Neural cell (in vitro differentiated cells): ENCODE data around the gene LMCD1. TPM values are rescaled to one million over a fixed set of nuclear protein-coding genes. Genes with fewer than 3 reads are reported as not detected.

ENCODE experiments used
- H2AFZ ChIP-seq: fragments of 200-600, 300-800 bp; sonication (generic), shearing (Covaris generic); 2 replicates; pipeline ENCODE4 v1.6.0; 2014; ENCODE audit warnings: low read depth, mild to moderate bottlenecking, antibody characterized with exemption, low read length, moderate library complexity
- H3F3A ChIP-seq: fragments of 200-600 bp; shearing (Covaris generic); 2 replicates; pipeline ENCODE4 v1.6.1; 2016; ENCODE audit warnings: mild to moderate bottlenecking, moderate library complexity, mixed read lengths, antibody characterized with exemption, low read length; ENCODE audit not compliant: insufficient read depth, poor library complexity, severe bottlenecking
- H3K27ac ChIP-seq: fragments of 200-600, 300-800 bp; sonication (generic), shearing (Covaris generic); 2 replicates; pipeline ENCODE4 v1.5.1; 2014; ENCODE audit warnings: mild to moderate bottlenecking, low read length, moderate library complexity
- H3K27me3 ChIP-seq: fragments of 300-800, 200-600 bp; sonication (generic), shearing (Covaris generic); 2 replicates; pipeline ENCODE4 v1.6.0; 2014; ENCODE audit warnings: mild to moderate bottlenecking, low read depth, low read length, moderate library complexity; ENCODE audit not compliant: insufficient read depth
- H3K36me3 ChIP-seq: fragments of 300-800, 200-600 bp; sonication (generic), shearing (Covaris generic); 2 replicates; pipeline ENCODE4 v1.5.1; 2014; ENCODE audit warnings: mild to moderate bottlenecking, antibody characterized with exemption, low read length, moderate library complexity; ENCODE audit not compliant: insufficient read depth
- H3K4me2 ChIP-seq: fragments of 300-800, 200-600 bp; sonication (generic), shearing (Covaris generic); 2 replicates; pipeline ENCODE4 v1.6.0; 2014; ENCODE audit warnings: mild to moderate bottlenecking, low read length
- H3K4me3 ChIP-seq: fragments of 300-800, 200-600 bp; sonication (generic), shearing (Covaris generic); 2 replicates; pipeline ENCODE4 v1.5.1; 2014; ENCODE audit warnings: mild to moderate bottlenecking, low read length, moderate library complexity
- H3K79me2 ChIP-seq: fragments of 200-600 bp; shearing (Covaris generic); replicated peaks from 2 replicates; pipeline ENCODE4 v1.6.0; 2014; ENCODE audit warnings: mild to moderate bottlenecking, low read length, moderate library complexity; ENCODE audit not compliant: insufficient read depth
- H3K9ac ChIP-seq: fragments of 300-800, 200-600 bp; sonication (generic), shearing (Covaris generic); 2 replicates; pipeline ENCODE4 v1.6.1; 2016; ENCODE audit warnings: mild to moderate bottlenecking, low read length, mixed read lengths
- H3K9me2 ChIP-seq: fragments of 200-600 bp; shearing (Covaris generic); 2 replicates; pipeline ENCODE4 v1.6.1; 2016; ENCODE audit warnings: mild to moderate bottlenecking, low read length, mixed read lengths; ENCODE audit not compliant: insufficient read depth
- H3K9me3 ChIP-seq: fragments of 200-600, 300-800 bp; sonication (generic), shearing (Covaris generic); 2 replicates; pipeline ENCODE4 v1.6.1; 2016; ENCODE audit warnings: mild to moderate bottlenecking, mixed run types, low read length, moderate library complexity, mixed read lengths
- H4K20me1 ChIP-seq: fragments of 200-600 bp; shearing (Covaris generic); 2 replicates; pipeline ENCODE4 v1.6.1; 2016; ENCODE audit warnings: mild to moderate bottlenecking, mixed run types; ENCODE audit not compliant: insufficient read depth
- EP300 ChIP-seq: fragments of 450-650 bp; conservative IDR thresholded peaks from 2 replicates; pipeline ENCODE4 v1.6.1; 2014; ENCODE audit warnings: antibody characterized with exemption, mild to moderate bottlenecking, moderate library complexity; ENCODE audit not compliant: poor library complexity, severe bottlenecking
- EZH2 ChIP-seq: fragments of 200-600, 300-800 bp; shearing (Covaris generic), sonication (generic); IDR thresholded peaks from 2 replicates; pipeline ENCODE4 v1.6.1; 2014; ENCODE audit warnings: antibody characterized with exemption, low read length, borderline replicate concordance, mild to moderate bottlenecking; ENCODE audit not compliant: insufficient read depth, poor library complexity, severe bottlenecking
- MXI1 ChIP-seq: fragments of 450-650 bp; conservative IDR thresholded peaks from 2 replicates; pipeline ENCODE4 v1.6.1; 2014; ENCODE audit warnings: antibody characterized with exemption, mild to moderate bottlenecking; ENCODE audit not compliant: poor library complexity, severe bottlenecking
- POLR2AphosphoS5 ChIP-seq: IDR thresholded peaks from 2 replicates; pipeline ENCODE4 v1.6.1; 2012
- RAD21 ChIP-seq: fragments of 450-650 bp; conservative IDR thresholded peaks from 2 replicates; pipeline ENCODE4 v1.6.1; 2014; ENCODE audit warnings: antibody characterized with exemption, mild to moderate bottlenecking, moderate library complexity
- SMC3 ChIP-seq: fragments of 450-650 bp; conservative IDR thresholded peaks from 2 replicates; pipeline ENCODE4 v1.6.1; 2014; ENCODE audit warnings: antibody characterized with exemption, mild to moderate bottlenecking, moderate library complexity; ENCODE audit not compliant: poor library complexity
- TAF1 ChIP-seq: IDR thresholded peaks from 2 replicates; pipeline ENCODE4 v1.6.1; 2012; ENCODE audit warnings: low read depth
- polyA plus RNA-seq: library from polyadenylated mRNA; depleted of rRNA; stranded (reverse); fragments of >200 nt; gene quantifications from 2 replicates; pipeline ENCODE4 v1.2.3, GENCODE V29; 2014
- TF ChIP-seq, protein P1 (sequence below): fragments of 450-650 bp; IDR thresholded peaks from 2 replicates; pipeline ENCODE4 v1.5.1; 2014; ENCODE audit warnings: antibody characterized with exemption, mild to moderate bottlenecking, moderate library complexity; ENCODE audit not compliant: poor library complexity, severe bottlenecking
- TF ChIP-seq, protein P2 (sequence below): IDR thresholded peaks from 2 replicates; pipeline ENCODE4 v1.6.1; 2012; ENCODE audit warnings: borderline replicate concordance

Gene LMCD1
- polyA plus RNA-seq, 1 donor from 2014 or later, result 3.5 TPM

DNA sequence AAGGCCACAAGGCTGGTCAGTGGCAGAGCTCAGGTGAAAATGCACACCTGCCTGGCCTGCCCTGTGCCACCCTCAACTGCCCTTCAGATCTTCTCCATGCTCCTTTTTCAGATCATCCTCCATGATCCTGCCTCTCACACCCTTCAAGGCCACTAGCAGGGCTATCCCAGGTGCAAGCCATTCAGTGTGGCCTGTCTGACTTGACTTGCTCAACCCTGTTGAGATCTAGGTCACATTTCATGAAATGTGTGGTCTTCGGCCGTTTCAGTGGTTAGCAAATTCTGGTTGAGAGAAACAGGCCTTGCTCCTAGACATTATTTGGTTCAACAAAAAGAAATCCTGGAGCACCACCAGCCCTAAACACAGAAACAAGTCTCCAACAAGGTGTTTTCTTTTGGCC, 26.6 kb upstream of the LMCD1 start:
- H3K27ac ChIP-seq, result no peak overlapping the region
- H4K20me1 ChIP-seq, result no peaks in the 10 kb centered on the region
- no peak overlapping the region for H2AFZ ChIP-seq
- no peak overlapping the region for H3K4me3 ChIP-seq
- H3K36me3 ChIP-seq, result no peaks in the 10 kb centered on the region
- no peaks in the 10 kb centered on the region for H3K79me2 ChIP-seq
- H3K9me2 ChIP-seq, result no peaks in the 10 kb centered on the region
- H3K9ac ChIP-seq, result no peak overlapping the region
- H3F3A ChIP-seq, result no peaks in the 10 kb centered on the region
- no peak overlapping the region for H3K4me2 ChIP-seq
- H3K9me3 ChIP-seq, result no peaks in the 10 kb centered on the region
- H3K27me3 ChIP-seq, result no peaks in the 10 kb centered on the region
- TF ChIP-seq, protein P1, sequence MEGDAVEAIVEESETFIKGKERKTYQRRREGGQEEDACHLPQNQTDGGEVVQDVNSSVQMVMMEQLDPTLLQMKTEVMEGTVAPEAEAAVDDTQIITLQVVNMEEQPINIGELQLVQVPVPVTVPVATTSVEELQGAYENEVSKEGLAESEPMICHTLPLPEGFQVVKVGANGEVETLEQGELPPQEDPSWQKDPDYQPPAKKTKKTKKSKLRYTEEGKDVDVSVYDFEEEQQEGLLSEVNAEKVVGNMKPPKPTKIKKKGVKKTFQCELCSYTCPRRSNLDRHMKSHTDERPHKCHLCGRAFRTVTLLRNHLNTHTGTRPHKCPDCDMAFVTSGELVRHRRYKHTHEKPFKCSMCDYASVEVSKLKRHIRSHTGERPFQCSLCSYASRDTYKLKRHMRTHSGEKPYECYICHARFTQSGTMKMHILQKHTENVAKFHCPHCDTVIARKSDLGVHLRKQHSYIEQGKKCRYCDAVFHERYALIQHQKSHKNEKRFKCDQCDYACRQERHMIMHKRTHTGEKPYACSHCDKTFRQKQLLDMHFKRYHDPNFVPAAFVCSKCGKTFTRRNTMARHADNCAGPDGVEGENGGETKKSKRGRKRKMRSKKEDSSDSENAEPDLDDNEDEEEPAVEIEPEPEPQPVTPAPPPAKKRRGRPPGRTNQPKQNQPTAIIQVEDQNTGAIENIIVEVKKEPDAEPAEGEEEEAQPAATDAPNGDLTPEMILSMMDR, result no peak
- TF ChIP-seq, protein P2, sequence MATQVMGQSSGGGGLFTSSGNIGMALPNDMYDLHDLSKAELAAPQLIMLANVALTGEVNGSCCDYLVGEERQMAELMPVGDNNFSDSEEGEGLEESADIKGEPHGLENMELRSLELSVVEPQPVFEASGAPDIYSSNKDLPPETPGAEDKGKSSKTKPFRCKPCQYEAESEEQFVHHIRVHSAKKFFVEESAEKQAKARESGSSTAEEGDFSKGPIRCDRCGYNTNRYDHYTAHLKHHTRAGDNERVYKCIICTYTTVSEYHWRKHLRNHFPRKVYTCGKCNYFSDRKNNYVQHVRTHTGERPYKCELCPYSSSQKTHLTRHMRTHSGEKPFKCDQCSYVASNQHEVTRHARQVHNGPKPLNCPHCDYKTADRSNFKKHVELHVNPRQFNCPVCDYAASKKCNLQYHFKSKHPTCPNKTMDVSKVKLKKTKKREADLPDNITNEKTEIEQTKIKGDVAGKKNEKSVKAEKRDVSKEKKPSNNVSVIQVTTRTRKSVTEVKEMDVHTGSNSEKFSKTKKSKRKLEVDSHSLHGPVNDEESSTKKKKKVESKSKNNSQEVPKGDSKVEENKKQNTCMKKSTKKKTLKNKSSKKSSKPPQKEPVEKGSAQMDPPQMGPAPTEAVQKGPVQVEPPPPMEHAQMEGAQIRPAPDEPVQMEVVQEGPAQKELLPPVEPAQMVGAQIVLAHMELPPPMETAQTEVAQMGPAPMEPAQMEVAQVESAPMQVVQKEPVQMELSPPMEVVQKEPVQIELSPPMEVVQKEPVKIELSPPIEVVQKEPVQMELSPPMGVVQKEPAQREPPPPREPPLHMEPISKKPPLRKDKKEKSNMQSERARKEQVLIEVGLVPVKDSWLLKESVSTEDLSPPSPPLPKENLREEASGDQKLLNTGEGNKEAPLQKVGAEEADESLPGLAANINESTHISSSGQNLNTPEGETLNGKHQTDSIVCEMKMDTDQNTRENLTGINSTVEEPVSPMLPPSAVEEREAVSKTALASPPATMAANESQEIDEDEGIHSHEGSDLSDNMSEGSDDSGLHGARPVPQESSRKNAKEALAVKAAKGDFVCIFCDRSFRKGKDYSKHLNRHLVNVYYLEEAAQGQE, result no peak
- TF ChIP-seq POLR2AphosphoS5, result no peak
- TF ChIP-seq SMC3, result no peak
- TF ChIP-seq MXI1, result no peak
- TF ChIP-seq EP300, result no peak
- TF ChIP-seq EZH2, result no peak
- no peak for TF ChIP-seq TAF1
- TF ChIP-seq RAD21, result no peak

GRCh38 chr3:8480699-8481098, 20.9 kb upstream of the LMCD1 start:
- Histone ChIP-seq H3K27ac (no peak overlapping the region), H3K9me2 (no peaks in the 10 kb centered on the region), H2AFZ (no peak overlapping the region), H3K27me3 (no peaks in the 10 kb centered on the region), H3K79me2 (no peaks in the 10 kb centered on the region), H3K4me3 (no peak overlapping the region), H3K9me3 (peaks cover 6% of the 10 kb centered on the region), H4K20me1 (no peaks in the 10 kb centered on the region), H3K9ac (no peak overlapping the region), H3F3A (no peaks in the 10 kb centered on the region), H3K36me3 (no peaks in the 10 kb centered on the region), H3K4me2 (no peak overlapping the region)
- TF ChIP-seq, protein P2, result no peak
- TF ChIP-seq EZH2 (no peak), SMC3 (no peak)
- TF ChIP-seq, protein P1, result no peak
